HCEC 1CT (cell line): ENCODE measurements around the gene OR13C4.
"Not testable (repeated sequence)": the region's sequence is repeated elsewhere in the genome, so short reads cannot be mapped to it uniquely, and the experiment has no call there.

ENCODE experiments used
- DNase-seq: peaks from one replicate; pipeline ENCODE4 v3.0.0-alpha.2; 2017

OR13C4 gene

GRCh38 chr9:104527109-104527508, at the start of gene OR13C4:
TSS of gene OR13C4 (minus strand) at chr9:104527209. CDS start at chr9:104527209, 0 bp downstream.
- no peak for DNase-seq

GRCh38 chr9:104575456-104575855, 48.4 kb upstream of the OR13C4 start:
- DNase-seq, result no peak

GRCh38 chr9:104572612-104573011, 45.6 kb upstream of the OR13C4 start:
- no peak for DNase-seq

- DNase-seq, result no peak
These were observed 41.9 kb upstream of the OR13C4 start, which contains the start of gene OR13C8 for GRCh38 chr9:104568868-104569267. TSS of gene OR13C8 (plus strand) at chr9:104569168. CDS start at chr9:104569168, 0 bp downstream.

- no peak for DNase-seq
These were observed 37.3 kb upstream of the OR13C4 start for GRCh38 chr9:104564358-104564757.

- DNase-seq, result no peak
These were observed 30.0 kb upstream of the OR13C4 start for GRCh38 chr9:104556830-104557634.

- DNase-seq, result no peak
These were observed 28.5 kb upstream of the OR13C4 start for GRCh38 chr9:104555521-104555920.

GRCh38 chr9:104553261-104553660, 26.3 kb upstream of the OR13C4 start:
- DNase-seq, result peak; percentile 39

GRCh38 chr9:104544644-104545043, 17.6 kb upstream of the OR13C4 start:
- DNase-seq, result no peak

GRCh38 chr9:104539275-104539674, 12.3 kb upstream of the OR13C4 start:
- DNase-seq, result no peak

- DNase-seq, result no peak
These were observed 9.7 kb upstream of the OR13C4 start, which contains the start of gene OR13C3 for GRCh38 chr9:104536756-104537155. TSS of gene OR13C3 (minus strand) at chr9:104536856. CDS start at chr9:104536723, 133 bp downstream.

GRCh38 chr9:104520241-104520640, 6.8 kb downstream of the OR13C4 start:
- DNase-seq, result not testable (repeated sequence)

GRCh38 chr9:104514901-104515300, 12.1 kb downstream of the OR13C4 start:
- no peak for DNase-seq

- DNase-seq, result no peak
These were observed 20.4 kb downstream of the OR13C4 start for GRCh38 chr9:104506565-104506964.

- no peak for DNase-seq
These were observed 23.0 kb downstream of the OR13C4 start, which contains the start of gene OR13F1 for GRCh38 chr9:104503963-104504362. TSS of gene OR13F1 (plus strand) at chr9:104504263. CDS start at chr9:104504263, 0 bp downstream.

- DNase-seq, result no peak
These were observed 23.6 kb downstream of the OR13C4 start for GRCh38 chr9:104503440-104503839.

GRCh38 chr9:104494808-104495207, 32.2 kb downstream of the OR13C4 start:
- peak; percentile 17 for DNase-seq

- DNase-seq, result no peak
These were observed 42.0 kb downstream of the OR13C4 start for GRCh38 chr9:104485014-104485413.

- no peak for DNase-seq
These were observed 44.0 kb downstream of the OR13C4 start for GRCh38 chr9:104482921-104483570.
